ENCODE results near the gene ADAMTS2.

GRCh38 chr5:179211068-179211467, 134.2 kb downstream of the ADAMTS2 start:
- TF ChIP-seq, protein P1, sequence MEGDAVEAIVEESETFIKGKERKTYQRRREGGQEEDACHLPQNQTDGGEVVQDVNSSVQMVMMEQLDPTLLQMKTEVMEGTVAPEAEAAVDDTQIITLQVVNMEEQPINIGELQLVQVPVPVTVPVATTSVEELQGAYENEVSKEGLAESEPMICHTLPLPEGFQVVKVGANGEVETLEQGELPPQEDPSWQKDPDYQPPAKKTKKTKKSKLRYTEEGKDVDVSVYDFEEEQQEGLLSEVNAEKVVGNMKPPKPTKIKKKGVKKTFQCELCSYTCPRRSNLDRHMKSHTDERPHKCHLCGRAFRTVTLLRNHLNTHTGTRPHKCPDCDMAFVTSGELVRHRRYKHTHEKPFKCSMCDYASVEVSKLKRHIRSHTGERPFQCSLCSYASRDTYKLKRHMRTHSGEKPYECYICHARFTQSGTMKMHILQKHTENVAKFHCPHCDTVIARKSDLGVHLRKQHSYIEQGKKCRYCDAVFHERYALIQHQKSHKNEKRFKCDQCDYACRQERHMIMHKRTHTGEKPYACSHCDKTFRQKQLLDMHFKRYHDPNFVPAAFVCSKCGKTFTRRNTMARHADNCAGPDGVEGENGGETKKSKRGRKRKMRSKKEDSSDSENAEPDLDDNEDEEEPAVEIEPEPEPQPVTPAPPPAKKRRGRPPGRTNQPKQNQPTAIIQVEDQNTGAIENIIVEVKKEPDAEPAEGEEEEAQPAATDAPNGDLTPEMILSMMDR (conservative IDR thresholded peaks at IDR 0.05), result no peak
- TF ChIP-seq ZFX (IDR thresholded peaks at IDR 0.05), result no peak
